Kasumi-1 (cell line): ENCODE measurements around the gene PIGQ.

Experiments used
- DNase-seq, 2 experiments: peaks; one replicate each; lab custom pipeline; 2025; lab: John Stamatoyannopoulos, UW

The PIGQ gene

GRCh38 chr16:555528-556473 is 14.0 kb upstream of the PIGQ start:
- DNase-seq = no peak

DNA sequence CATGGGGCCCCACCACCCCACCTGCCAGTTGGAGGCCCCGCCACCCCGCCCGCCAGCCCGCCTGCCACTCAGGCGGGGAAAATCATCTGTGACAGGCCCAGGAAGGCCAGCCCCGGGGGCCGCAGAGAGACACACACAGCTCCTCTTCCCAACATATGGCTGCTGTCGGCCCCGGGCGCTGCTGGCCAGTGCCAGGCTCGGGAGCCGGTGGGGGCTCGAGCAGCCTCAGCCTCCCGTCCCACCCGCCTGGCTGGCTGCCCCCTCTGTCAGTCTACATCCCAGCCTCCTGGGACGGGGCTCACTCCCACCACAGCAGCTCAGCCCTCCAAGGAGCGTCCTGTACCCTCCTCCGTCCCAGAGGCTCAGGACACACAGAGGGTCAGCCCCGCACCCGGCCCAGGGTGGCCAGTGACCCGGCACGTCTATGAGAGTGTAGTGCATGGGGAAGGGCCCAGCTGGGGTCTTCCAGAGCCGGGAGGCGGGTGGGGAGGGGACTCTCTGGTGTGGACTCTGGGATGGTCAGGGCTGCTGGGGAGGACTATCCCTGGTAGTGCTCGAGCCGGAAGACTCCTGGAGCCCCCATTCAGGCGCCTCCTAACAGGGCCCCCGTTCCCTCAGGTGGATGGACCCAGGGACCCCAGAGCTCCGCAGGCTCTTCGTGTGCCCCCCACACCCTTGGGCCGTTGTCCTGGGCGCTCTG is 13.1 kb upstream of the PIGQ start:
- DNase-seq = no peak

DNA sequence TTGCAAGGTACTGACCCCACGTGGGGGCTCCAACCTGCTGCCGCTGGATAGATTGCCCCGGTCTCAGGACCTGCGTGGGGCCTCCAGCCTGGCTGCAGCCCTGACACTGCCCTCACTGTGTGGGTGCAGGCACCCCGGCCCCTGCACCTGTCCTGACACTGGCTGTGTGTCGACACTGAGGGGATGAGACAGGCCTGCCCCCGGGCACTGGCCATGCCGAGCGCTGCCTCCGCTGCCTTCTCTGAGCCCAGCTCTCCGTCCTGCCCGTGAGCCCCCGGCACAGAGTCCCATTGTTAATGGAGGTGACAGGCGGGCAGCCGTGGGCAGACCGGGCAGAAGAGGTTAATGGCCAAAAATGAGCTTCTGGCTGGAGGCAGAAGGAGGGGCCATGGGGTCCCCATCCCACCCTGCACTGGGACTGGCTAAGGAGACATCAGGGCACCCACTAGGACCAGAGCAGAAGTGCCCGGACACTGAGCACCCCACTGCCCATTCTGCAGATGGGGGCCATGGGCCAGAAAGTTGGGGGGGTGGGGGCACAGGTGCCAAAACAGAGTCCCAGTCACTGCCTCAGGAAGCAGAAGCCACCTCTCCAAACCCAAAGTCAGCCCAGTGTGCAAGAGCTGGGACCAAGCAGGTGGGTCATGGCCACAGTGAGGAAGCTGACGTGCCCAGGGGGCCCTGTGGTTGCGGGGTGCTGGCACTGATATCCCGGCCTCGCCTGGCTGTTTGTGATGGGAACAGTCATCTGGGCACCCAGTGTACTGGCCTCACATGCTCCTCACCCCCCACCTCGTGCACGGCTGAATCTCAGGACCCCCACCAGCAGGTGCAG is 12.1 kb upstream of the PIGQ start:
- DNase-seq = no peak

DNA sequence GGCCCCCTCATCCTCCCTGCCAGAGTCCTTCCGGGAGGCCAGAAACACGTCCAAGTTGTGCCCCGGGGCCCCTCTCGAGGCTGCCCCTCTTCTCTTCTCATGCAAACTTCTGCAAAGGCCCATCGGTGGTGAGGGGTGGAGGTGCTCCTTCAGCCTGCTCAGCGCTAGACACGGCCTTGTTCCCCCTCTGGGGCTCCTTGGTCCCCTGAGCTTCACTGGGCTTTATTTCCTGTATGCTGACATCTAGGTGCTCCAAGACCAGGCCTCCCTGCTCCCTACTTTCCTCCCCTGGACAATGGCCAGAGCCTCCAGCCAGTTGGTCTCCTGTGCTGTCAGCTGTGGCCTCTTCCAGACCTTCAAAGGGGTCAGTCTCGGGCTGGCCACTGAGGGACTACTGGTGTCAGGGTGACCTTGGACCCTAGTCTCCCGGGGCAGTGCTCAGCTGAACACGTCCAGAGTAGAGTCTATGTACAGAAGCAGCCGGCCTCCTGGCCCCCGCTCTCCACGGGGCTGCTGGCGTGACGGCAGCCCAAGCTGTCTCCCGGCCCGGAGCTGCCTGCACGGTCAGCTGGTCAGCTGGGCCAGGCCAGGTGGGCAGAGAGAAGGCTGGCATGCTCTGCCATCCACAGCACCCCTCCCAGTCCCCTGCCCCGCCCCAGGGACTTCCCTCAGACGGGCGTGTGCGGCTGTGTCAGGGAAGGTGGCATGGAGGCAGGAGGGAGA is 11.3 kb upstream of the PIGQ start:
- no peak for DNase-seq

- DNase-seq = no peak
These were observed 10.8 kb upstream of the PIGQ start for GRCh38 chr16:559021-559380.

- no peak for DNase-seq
These were observed 10.2 kb upstream of the PIGQ start for GRCh38 chr16:559411-560203.

DNA sequence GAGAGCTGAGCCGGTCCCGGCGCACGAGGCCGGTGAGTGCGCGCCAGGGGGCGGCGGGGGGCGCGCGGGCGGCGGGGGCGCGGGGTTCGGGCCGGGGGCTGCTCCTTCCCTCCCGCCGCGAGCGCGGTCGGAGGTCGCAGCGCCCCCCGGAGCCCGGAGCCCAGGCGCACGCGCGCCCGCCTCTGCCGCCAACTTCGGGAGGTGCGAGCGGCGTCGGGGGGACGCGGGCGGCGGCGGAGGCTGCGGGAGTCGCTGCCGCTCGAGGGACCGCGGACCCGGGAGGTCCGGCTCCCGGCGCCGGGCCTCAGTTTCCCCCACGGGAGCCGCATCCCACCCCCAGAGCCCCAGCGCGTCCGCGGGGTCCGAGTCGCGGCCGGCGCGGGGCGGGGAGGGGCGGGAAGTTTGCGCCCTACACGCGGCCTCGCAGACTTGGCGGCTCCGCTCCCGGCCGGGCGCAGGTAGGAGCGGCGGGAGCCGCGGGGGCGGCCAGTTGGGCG is 9.5 kb upstream of the PIGQ start, which contains the start of gene PRR35:
PRR35 (plus strand) TSS at position 191 of the 497 bp plus-strand sequence. CDS start 2,901 bp downstream, outside the sequence.
- no peak for DNase-seq

GRCh38 chr16:560701-561412 is 8.9 kb upstream of the PIGQ start:
- DNase-seq = no peak

- no peak for DNase-seq
These were observed 8.4 kb upstream of the PIGQ start for GRCh38 chr16:561413-561794.

- no peak for DNase-seq
These were observed 7.5 kb upstream of the PIGQ start for GRCh38 chr16:561957-562938.

- DNase-seq = no peak
These were observed 6.6 kb upstream of the PIGQ start for GRCh38 chr16:563072-563644.

GRCh38 chr16:564690-565418 is 4.9 kb upstream of the PIGQ start:
- DNase-seq = no peak

- DNase-seq = no peak
These were observed 4.1 kb upstream of the PIGQ start for GRCh38 chr16:565419-566330.

DNA sequence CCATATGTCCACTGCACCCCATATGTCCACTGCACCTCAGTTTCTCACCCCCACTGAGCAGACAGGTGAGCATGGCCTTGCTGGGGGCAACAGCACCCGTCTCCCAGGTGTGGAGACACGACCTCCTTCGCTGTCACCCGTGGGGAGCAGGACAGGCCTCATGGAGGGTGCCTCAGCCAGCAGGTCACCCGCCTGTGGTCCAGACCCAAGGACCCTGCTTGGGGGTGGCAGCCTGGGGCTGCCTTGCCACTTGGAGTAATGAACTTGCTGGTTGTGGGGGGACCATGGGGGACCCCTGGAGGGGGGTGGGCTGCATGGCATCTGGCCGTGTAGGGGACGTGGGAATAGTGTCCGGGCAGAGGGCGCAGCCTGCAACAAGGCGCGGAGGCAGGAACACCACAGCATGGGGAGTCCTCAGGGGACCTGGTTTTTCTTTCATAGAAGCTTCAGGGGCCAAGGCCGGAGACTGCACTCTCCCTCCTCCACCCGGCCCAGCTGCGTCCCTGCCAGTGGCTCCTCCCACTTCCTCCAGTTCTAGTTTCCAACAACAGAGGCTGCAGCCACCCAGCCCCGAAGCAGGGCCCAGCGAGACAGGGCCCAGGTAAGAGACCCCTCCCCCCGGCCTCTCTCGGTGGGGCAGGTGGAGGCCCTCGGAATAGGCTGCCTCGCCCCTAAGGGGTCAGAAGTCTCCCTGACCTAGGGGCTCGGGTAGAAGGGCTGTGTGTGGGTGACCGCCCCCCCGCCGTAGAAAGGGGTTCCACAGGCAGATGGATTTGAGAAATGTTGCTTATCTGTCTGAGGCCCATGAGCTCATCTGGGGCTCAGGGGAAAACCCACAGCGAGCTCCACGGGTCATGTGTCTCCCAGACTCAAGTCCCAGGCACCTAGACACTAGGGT is 3.0 kb upstream of the PIGQ start, which contains the start of gene NHLRC4:
NHLRC4 (plus strand) TSS at position 531 of the 898 bp plus-strand sequence. CDS start 1,043 bp downstream, outside the sequence.
- peak; percentile 42 to 63 for DNase-seq
